K562 (cell line): Measurements from ENCODE around the gene SCG3. TPM values are rescaled to one million over a fixed set of nuclear protein-coding genes. Genes with fewer than 3 reads are reported as not detected.

Experiments used
- CBFA2T2 ChIP-seq: fragments of 450-650 bp; conservative IDR thresholded peaks from 2 replicates; pipeline ENCODE4 v1.6.1; 2017; ENCODE audit warnings: mild to moderate bottlenecking
- CREM ChIP-seq: IDR thresholded peaks from 2 replicates; pipeline ENCODE4 v1.6.1; 2014; ENCODE audit warnings: antibody characterized with exemption, low read depth
- CXXC5 ChIP-seq: fragments of 250-450 bp; sonication (Bioruptor Pico); IDR thresholded peaks from 2 replicates; pipeline ENCODE4 v1.8.0; 2022; ENCODE audit warnings: inconsistent platforms, mild to moderate bottlenecking, moderate library complexity
- ETV6 ChIP-seq, 3 experiments: fragments of 150-350 bp in 1 of 3; sonication (generic) in 1 of 3; formaldehyde crosslinking in 1 of 3; IDR thresholded peaks; 2 replicates each; pipeline versions ENCODE4 v1.6.1 to v1.8.0; 2014 to 2022; ENCODE audit warnings: borderline replicate concordance in 2 of 3, low read depth in 2 of 3, antibody characterized with exemption in 1 of 3, low read length in 1 of 3, mild to moderate bottlenecking in 1 of 3, missing genetic modification reagents in 1 of 3
- FOXA1 ChIP-seq: fragments of 450-650 bp; IDR thresholded peaks from 2 replicates; pipeline ENCODE4 v1.6.1; 2016; ENCODE audit warnings: mild to moderate bottlenecking, borderline replicate concordance
- HNRNPUL1 ChIP-seq: fragments of 200-400 bp; formaldehyde crosslinking; IDR thresholded peaks from 2 replicates; pipeline ENCODE4 v1.6.1; 2017; ENCODE audit warnings: low read length
- MAFF ChIP-seq: IDR thresholded peaks from 2 replicates; pipeline ENCODE4 v1.6.1; 2012; ENCODE audit warnings: low read length, improper control_type of control experiment
- NBN ChIP-seq: fragments of 450-650 bp; IDR thresholded peaks from 2 replicates; pipeline ENCODE4 v1.6.1; 2016; ENCODE audit warnings: low read depth, mild to moderate bottlenecking
- PHB2 ChIP-seq: fragments of 450-650 bp; IDR thresholded peaks from 2 replicates; pipeline ENCODE4 v1.6.1; 2017; ENCODE audit warnings: low read depth
- PML ChIP-seq: IDR thresholded peaks from 2 replicates; pipeline ENCODE4 v1.6.1; 2012; ENCODE audit warnings: low read length, inconsistent platforms
- POLR3G ChIP-seq: IDR thresholded peaks from 2 replicates; pipeline ENCODE4 v1.6.1; 2011; ENCODE audit not compliant: insufficient read length, insufficient replicate concordance; ENCODE audit errors: extremely low read depth
- SIN3B ChIP-seq: fragments of 450-650 bp; IDR thresholded peaks from 2 replicates; pipeline ENCODE4 v1.6.1; 2017; ENCODE audit warnings: low read depth, mild to moderate bottlenecking, moderate library complexity
- STAG1 ChIP-seq: sonication (generic); formaldehyde crosslinking; IDR thresholded peaks from 2 replicates; pipeline ENCODE4 v1.5.0; 2020; ENCODE audit warnings: missing genetic modification reagents, borderline replicate concordance
- TBP ChIP-seq: optimal IDR thresholded peaks from 2 replicates; pipeline ENCODE3; 2011; ENCODE audit warnings: low read depth, low read length, improper control_type of control experiment
- YY1 ChIP-seq, 3 experiments: IDR thresholded peaks; 2 replicates each; pipeline ENCODE4 v1.6.1; 2011; ENCODE audit warnings: low read length in 2 of 3, mild to moderate bottlenecking in 2 of 3, moderate library complexity in 2 of 3, borderline replicate concordance in 1 of 3, control low read depth in 1 of 3, low read depth in 1 of 3; ENCODE audit not compliant: insufficient read depth in 3 of 3, insufficient replicate concordance in 2 of 3, control insufficient read depth in 1 of 3, insufficient read length in 1 of 3; ENCODE audit errors: extremely low read depth in 1 of 3
- ZFX ChIP-seq: sonication (generic); formaldehyde crosslinking; IDR thresholded peaks from 2 replicates; pipeline ENCODE4 v1.8.0; 2022; ENCODE audit warnings: mild to moderate bottlenecking, missing genetic modification reagents, moderate library complexity
- ZNF561 ChIP-seq: fragments of 450-650 bp; formaldehyde crosslinking; conservative IDR thresholded peaks from 2 replicates; pipeline ENCODE4 v1.4.0; 2020; ENCODE audit warnings: mild to moderate bottlenecking, moderate library complexity
- ZNF586 ChIP-seq: fragments of 450-650 bp; formaldehyde crosslinking; conservative IDR thresholded peaks from 2 replicates; pipeline ENCODE4 v1.4.0; 2020; ENCODE audit warnings: mild to moderate bottlenecking, moderate library complexity
- ZSCAN32 ChIP-seq: fragments of 450-650 bp; formaldehyde crosslinking; IDR thresholded peaks from 2 replicates; pipeline ENCODE4 v1.4.0; 2020; ENCODE audit warnings: mild to moderate bottlenecking, moderate library complexity
- polyA plus RNA-seq, 8 experiments: library from polyadenylated mRNA; depleted of rRNA in 4 of 8; stranded (reverse) in 5 of 8; unstranded in 3 of 8; fragments of >200 nt; fragmentation: Nextera tagmentation in 2 of 8; fragmentation: Illumina TruSeq in 1 of 8; extraction: Ambion mirVana in 2 of 8; extraction: Trizol in 1 of 8; gene quantifications; 2 replicates each; pipeline versions ENCODE4 v1.2.1 to v1.2.3, GENCODE V29; 2011 to 2014; ENCODE audit warnings: inconsistent platforms in 1 of 8, missing spikeins in 1 of 8
- total RNA-seq, 7 experiments: library from RNA; depleted of rRNA in 6 of 7; stranded (reverse); fragments of >200 nt in 6 of 7; fragmentation: Illumina TruSeq in 2 of 7; extraction: Trizol in 2 of 7; gene quantifications; 2 replicates each; pipeline versions ENCODE4 v1.2.1 to v1.2.3, GENCODE V29; 2011 to 2021; ENCODE audit warnings: low replicate concordance in 1 of 7
- TF ChIP-seq, protein P1 (sequence below): sonication (generic); formaldehyde crosslinking; IDR thresholded peaks from 2 replicates; pipeline ENCODE4 v1.8.1; 2023; ENCODE audit warnings: mild to moderate bottlenecking, missing genetic modification reagents
- TF ChIP-seq, protein P2 (sequence below): fragments of 250-450 bp; sonication (Bioruptor Pico); IDR thresholded peaks from 2 replicates; pipeline ENCODE4 v1.5.0; 2020; ENCODE audit warnings: mild to moderate bottlenecking
- TF ChIP-seq, protein P3 (sequence below): fragments of 200-800 bp; sonication (Bioruptor generic); IDR thresholded peaks from 2 replicates; pipeline ENCODE4 v1.6.1; 2017; ENCODE audit warnings: missing genetic modification characterization, missing compliant biosample characterization
- TF ChIP-seq, protein P4 (sequence below): sonication (generic); formaldehyde crosslinking; IDR thresholded peaks from 2 replicates; pipeline ENCODE4 v1.9.0; 2022; ENCODE audit warnings: mild to moderate bottlenecking, missing genetic modification reagents

SCG3 gene
- total and polyA plus RNA-seq, 9 of the 15 experiments (the other 6 are each of a cell fraction or from before 2014, with no cell fraction given): 13.0 to 43.8 (median 21.0) TPM

DNA sequence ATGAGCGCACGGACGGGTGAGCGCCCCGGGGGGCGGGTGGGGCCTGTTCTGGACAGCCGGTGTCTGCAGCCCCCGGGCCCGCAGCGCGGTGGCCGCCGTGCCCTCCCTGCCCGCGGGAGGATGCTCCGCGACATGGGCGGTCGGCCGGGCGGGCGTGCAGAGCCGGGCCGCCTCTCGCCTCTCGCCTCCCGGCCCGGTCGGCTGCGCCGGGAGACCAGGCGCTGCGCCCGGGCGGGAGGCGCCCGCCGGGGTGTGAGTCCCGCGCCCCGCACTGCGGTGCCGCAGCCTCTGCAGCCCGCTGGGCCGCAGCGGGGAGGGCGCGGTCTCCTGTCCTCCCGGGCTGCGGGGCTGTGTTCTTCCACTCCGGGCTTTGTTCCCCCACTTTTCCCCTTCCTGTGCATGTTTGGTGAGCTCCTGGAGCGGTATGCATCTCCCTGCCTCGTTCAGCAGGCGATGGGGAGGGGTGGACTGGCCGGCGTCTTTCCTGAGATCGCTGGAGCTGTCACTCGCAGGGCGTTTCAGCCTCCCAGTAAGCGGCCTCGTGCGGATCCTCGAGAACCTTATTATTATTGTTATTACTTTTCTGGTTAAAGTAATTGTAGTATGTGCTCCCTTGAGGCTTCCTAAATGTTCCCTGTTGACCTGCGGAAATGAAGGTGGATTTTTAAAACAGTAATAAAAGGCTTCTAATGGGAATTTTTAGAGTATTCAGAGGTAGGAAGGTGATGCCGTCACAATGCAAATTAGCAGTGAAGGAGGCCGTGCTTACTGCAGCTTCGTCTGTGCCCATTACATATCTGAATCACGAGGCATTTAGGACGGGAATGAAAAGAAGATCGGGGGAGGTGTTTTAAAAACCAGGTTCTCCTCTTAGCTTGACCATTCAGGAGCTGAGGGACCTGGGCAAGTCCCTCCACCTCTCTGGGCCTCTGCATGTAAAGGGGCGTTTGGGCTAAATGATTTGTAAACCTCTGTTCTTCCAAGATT is 70.7 kb downstream of the SCG3 start (continued):
- TF ChIP-seq POLR3G (no peak), HNRNPUL1 (no peak), PML (no peak), FOXA1 (no peak), STAG1 (no peak), ETV6 (IDR thresholded peaks at IDR 0.05; ENCODE audit: borderline replicate concordance in 1 of 2, low read depth in 2 of 2, low read length in 1 of 2) (no peak), ETV6 (CRISPR knock-in tag; IDR thresholded peaks at IDR 0.05; ENCODE audit: borderline replicate concordance) (no peak), NBN (no peak), ZNF586 (CRISPR knock-in tag) (no peak), ZFX (CRISPR knock-in tag) (peak; percentile 17; the same call in 1 of the 2 replicates), CBFA2T2 (no peak), YY1 (IDR thresholded peaks at IDR 0.05; ENCODE audit: borderline replicate concordance in 1 of 3, control insufficient read depth in 1 of 3, extremely low read depth in 1 of 3, insufficient read depth in 3 of 3, insufficient read length in 1 of 3, insufficient replicate concordance in 2 of 3, low read depth in 1 of 3, low read length in 2 of 3) (peak in 1 of 3 experiments; percentile 4), MAFF (no peak), ZNF561 (no peak), TBP (peak; percentile 65), CXXC5 (CRISPR knock-in tag) (no peak; the same call in 1 of the 2 replicates), SIN3B (0 out of 2 replicates have a peak, but pooled peaks have one; percentile 26), ZSCAN32 (CRISPR knock-in tag) (no peak), PHB2 (no peak), CREM (0 out of 2 replicates have a peak, but pooled peaks have one; percentile 1)
- TF ChIP-seq, protein P1, sequence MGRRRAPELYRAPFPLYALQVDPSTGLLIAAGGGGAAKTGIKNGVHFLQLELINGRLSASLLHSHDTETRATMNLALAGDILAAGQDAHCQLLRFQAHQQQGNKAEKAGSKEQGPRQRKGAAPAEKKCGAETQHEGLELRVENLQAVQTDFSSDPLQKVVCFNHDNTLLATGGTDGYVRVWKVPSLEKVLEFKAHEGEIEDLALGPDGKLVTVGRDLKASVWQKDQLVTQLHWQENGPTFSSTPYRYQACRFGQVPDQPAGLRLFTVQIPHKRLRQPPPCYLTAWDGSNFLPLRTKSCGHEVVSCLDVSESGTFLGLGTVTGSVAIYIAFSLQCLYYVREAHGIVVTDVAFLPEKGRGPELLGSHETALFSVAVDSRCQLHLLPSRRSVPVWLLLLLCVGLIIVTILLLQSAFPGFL: no peak
- TF ChIP-seq, protein P2, sequence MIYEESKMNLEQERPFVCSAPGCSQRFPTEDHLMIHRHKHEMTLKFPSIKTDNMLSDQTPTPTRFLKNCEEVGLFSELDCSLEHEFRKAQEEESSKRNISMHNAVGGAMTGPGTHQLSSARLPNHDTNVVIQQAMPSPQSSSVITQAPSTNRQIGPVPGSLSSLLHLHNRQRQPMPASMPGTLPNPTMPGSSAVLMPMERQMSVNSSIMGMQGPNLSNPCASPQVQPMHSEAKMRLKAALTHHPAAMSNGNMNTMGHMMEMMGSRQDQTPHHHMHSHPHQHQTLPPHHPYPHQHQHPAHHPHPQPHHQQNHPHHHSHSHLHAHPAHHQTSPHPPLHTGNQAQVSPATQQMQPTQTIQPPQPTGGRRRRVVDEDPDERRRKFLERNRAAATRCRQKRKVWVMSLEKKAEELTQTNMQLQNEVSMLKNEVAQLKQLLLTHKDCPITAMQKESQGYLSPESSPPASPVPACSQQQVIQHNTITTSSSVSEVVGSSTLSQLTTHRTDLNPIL (CRISPR knock-in tag): no peak
- TF ChIP-seq, protein P3, sequence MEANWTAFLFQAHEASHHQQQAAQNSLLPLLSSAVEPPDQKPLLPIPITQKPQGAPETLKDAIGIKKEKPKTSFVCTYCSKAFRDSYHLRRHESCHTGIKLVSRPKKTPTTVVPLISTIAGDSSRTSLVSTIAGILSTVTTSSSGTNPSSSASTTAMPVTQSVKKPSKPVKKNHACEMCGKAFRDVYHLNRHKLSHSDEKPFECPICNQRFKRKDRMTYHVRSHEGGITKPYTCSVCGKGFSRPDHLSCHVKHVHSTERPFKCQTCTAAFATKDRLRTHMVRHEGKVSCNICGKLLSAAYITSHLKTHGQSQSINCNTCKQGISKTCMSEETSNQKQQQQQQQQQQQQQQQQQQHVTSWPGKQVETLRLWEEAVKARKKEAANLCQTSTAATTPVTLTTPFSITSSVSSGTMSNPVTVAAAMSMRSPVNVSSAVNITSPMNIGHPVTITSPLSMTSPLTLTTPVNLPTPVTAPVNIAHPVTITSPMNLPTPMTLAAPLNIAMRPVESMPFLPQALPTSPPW (CRISPR knock-in tag): peak; percentile 37
- TF ChIP-seq, protein P4, sequence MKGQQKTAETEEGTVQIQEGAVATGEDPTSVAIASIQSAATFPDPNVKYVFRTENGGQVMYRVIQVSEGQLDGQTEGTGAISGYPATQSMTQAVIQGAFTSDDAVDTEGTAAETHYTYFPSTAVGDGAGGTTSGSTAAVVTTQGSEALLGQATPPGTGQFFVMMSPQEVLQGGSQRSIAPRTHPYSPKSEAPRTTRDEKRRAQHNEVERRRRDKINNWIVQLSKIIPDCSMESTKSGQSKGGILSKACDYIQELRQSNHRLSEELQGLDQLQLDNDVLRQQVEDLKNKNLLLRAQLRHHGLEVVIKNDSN (CRISPR knock-in tag): no peak
